A549 (cell line): Measurements from ENCODE around the gene MGAT3. TPM values are rescaled to one million over a fixed set of nuclear protein-coding genes. Genes with fewer than 3 reads are reported as not detected.

ENCODE experiments used
- ATAC-seq, 2 experiments: fragments of 200-7000 bp in 1 of 2; fragments of >200 bp in 1 of 2; cut with Nextera tagmentation in 1 of 2; cut with Tn5 transposase in 1 of 2; 3 replicates each; pipeline versions ENCODE4 v1.8.0 to v1.9.1; 2018 to 2020; ENCODE audit warnings: mild to moderate bottlenecking in 1 of 2, moderate library complexity in 1 of 2
- CTCF ChIA-PET: fragments of 300-600 bp; sonication (Branson Sonifier 250); formaldehyde crosslinking; extraction: SDS; loops from one replicate; lab custom pipeline; 2021; ENCODE audit warnings: antibody characterized with exemption, inconsistent platforms; lab: Yijun Ruan, JAX
- POLR2A ChIA-PET: fragments of 350-600 bp; formaldehyde crosslinking; extraction: SDS; loops from one replicate; lab custom pipeline; 2021; ENCODE audit warnings: antibody characterized with exemption, inconsistent platforms; lab: Yijun Ruan, JAX
- DNase-seq, 2 experiments: peaks; one replicate each; pipeline versions ENCODE4 v3.0.0 to v3.0.0-alpha.2; 2011 to 2016; ENCODE audit warnings: low read depth in 1 of 2, low spot score in 1 of 2
- FAIRE-seq: peaks from 2 replicates; lab custom pipeline; 2011; peaks lifted over from hg19 to GRCh38; lab: Jason Lieb, UNC
- H3K27ac ChIP-seq, 2 experiments: fragments of >200 bp; sonication (Bioruptor Twin); formaldehyde crosslinking; 3 replicates each; pipeline ENCODE4 v1.5.1; 2016 to 2017
- H3K4me1 ChIP-seq: fragments of >200 bp; sonication (Bioruptor Twin); formaldehyde crosslinking; 3 replicates; pipeline ENCODE4 v1.6.1; 2016
- H3K4me2 ChIP-seq: fragments of >200 bp; sonication (Bioruptor Twin); formaldehyde crosslinking; 3 replicates; pipeline ENCODE4 v1.6.1; 2016
- H3K4me3 ChIP-seq: fragments of >200 bp; sonication (Bioruptor Twin); formaldehyde crosslinking; 3 replicates; pipeline ENCODE4 v1.5.1; 2016
- H3K9me3 ChIP-seq: fragments of >200 bp; sonication (Bioruptor Twin); formaldehyde crosslinking; 3 replicates; pipeline ENCODE4 v1.6.1; 2016
- ATOH8 ChIP-seq: fragments of 250-450 bp; sonication (Bioruptor Pico); IDR thresholded peaks from 2 replicates; pipeline ENCODE4 v1.5.0; 2020; ENCODE audit warnings: low read depth, mild to moderate bottlenecking, moderate library complexity
- CTCF ChIP-seq: fragments of >200 bp; sonication (Bioruptor Twin); formaldehyde crosslinking; IDR thresholded peaks from 3 replicates; pipeline ENCODE4 v1.5.1; 2016
- EP300 ChIP-seq, 2 experiments: fragments of >200 bp; sonication (Bioruptor Twin); formaldehyde crosslinking; IDR thresholded peaks; 2 replicates in 1 of 2; 3 replicates in 1 of 2; pipeline ENCODE4 v1.6.1; 2016 to 2017
- GATA3 ChIP-seq: IDR thresholded peaks from 2 replicates; pipeline ENCODE4 v1.6.1; 2012; ENCODE audit warnings: borderline replicate concordance
- HDAC2 ChIP-seq: fragments of 200-600 bp; sonication (generic); IDR thresholded peaks from 2 replicates; pipeline ENCODE4 v1.6.1; 2016
- HOXA7 ChIP-seq: fragments of 250-450 bp; sonication (Bioruptor Pico); IDR thresholded peaks from 2 replicates; pipeline ENCODE4 v1.5.0; 2020; ENCODE audit warnings: mild to moderate bottlenecking, moderate library complexity
- HOXB13 ChIP-seq: fragments of 250-450 bp; sonication (Bioruptor Pico); IDR thresholded peaks from 2 replicates; pipeline ENCODE4 v1.5.0; 2020; ENCODE audit warnings: low read depth, mild to moderate bottlenecking, moderate library complexity
- JUN ChIP-seq, 2 experiments: fragments of >200 bp; sonication (Bioruptor Twin); formaldehyde crosslinking; IDR thresholded peaks; 2 replicates in 1 of 2; 3 replicates in 1 of 2; pipeline ENCODE4 v1.6.1; 2016 to 2017
- JUNB ChIP-seq: fragments of >200 bp; sonication (Bioruptor Twin); formaldehyde crosslinking; IDR thresholded peaks from 2 replicates; pipeline ENCODE4 v1.6.1; 2016
- MAFK ChIP-seq: fragments of 450-650 bp; IDR thresholded peaks from 2 replicates; pipeline ENCODE4 v1.6.1; 2014; ENCODE audit not compliant: partially characterized antibody
- MYC ChIP-seq: IDR thresholded peaks from 2 replicates; pipeline ENCODE4 v1.6.1; 2012; ENCODE audit warnings: mild to moderate bottlenecking, inconsistent platforms, low read length, improper control_type of control experiment, borderline replicate concordance
- PBX3 ChIP-seq: IDR thresholded peaks from 2 replicates; pipeline ENCODE4 v1.6.1; 2012
- RCOR1 ChIP-seq: fragments of 150-350 bp; IDR thresholded peaks from 2 replicates; pipeline ENCODE4 v1.6.1; 2014; ENCODE audit warnings: antibody characterized with exemption, low read length, low read depth
- REST ChIP-seq: fragments of 200-600 bp; sonication (generic); IDR thresholded peaks from 2 replicates; pipeline ENCODE4 v1.6.1; 2016; ENCODE audit warnings: antibody characterized with exemption, mild to moderate bottlenecking, moderate library complexity
- RNF2 ChIP-seq: fragments of 200-600 bp; sonication (generic); IDR thresholded peaks from 2 replicates; pipeline ENCODE4 v1.6.1; 2016; ENCODE audit warnings: low read depth, mild to moderate bottlenecking, antibody characterized with exemption, moderate library complexity, borderline replicate concordance
- SMC3 ChIP-seq: fragments of >200 bp; sonication (Bioruptor Twin); formaldehyde crosslinking; IDR thresholded peaks from 3 replicates; pipeline ENCODE4 v1.6.1; 2018; ENCODE audit warnings: inconsistent platforms
- SREBF2 ChIP-seq: fragments of 450-650 bp; IDR thresholded peaks from 2 replicates; pipeline ENCODE4 v1.6.1; 2014; ENCODE audit warnings: mild to moderate bottlenecking, moderate library complexity
- USF2 ChIP-seq: fragments of 450-650 bp; IDR thresholded peaks from 2 replicates; pipeline ENCODE4 v1.6.1; 2014; ENCODE audit warnings: antibody characterized with exemption
- ZFP36 ChIP-seq: fragments of 450-650 bp; IDR thresholded peaks from 2 replicates; pipeline ENCODE4 v1.6.1; 2014; ENCODE audit warnings: borderline replicate concordance; ENCODE audit not compliant: partially characterized antibody
- WGBS: methylation state at CpG from one replicate; pipeline ENCODE4 v1.1.6; 2017; ENCODE audit errors: missing lambda C conversion rate; 5-methylcytosine and 5-hydroxymethylcytosine counted together
- polyA plus RNA-seq, 4 experiments: library from polyadenylated mRNA; depleted of rRNA in 3 of 4; stranded (reverse); fragments of >200 nt; fragmentation: RNase III in 1 of 4; extraction: RNeasy Plus Mini Kit Qiagen cat#74134 plus additional on column Dnase treatment in 1 of 4; gene quantifications; 2 replicates in 3 of 4; 3 replicates in 1 of 4; pipeline ENCODE4 v1.2.3, GENCODE V29; 2011 to 2017

Gene MGAT3
- polyA plus RNA-seq, 2 of the 4 experiments (the other 2 are of a cell fraction), result 0.62 to 0.84 TPM

- no peak for TF ChIP-seq GATA3
Observed at GRCh38 chr22:39446239-39446721, 10.5 kb upstream of the MGAT3 start (continued).

- DNase-seq, result no peak
- CTCF ChIA-PET, result no interaction called here
- WGBS, result 70% methylated on average over 11 of the region's 19 CpGs
Observed at GRCh38 chr22:39448205-39449054, 8.4 kb upstream of the MGAT3 start.

GRCh38 chr22:39449708-39450107 lies 7.1 kb upstream of the MGAT3 start:
- no peak for FAIRE-seq
- H3K4me2 ChIP-seq, result no peak overlapping the region
- no peak overlapping the region for H3K27ac ChIP-seq
- WGBS, result 91% methylated on average over 6 of the region's 6 CpGs
- no peak for ATAC-seq
- POLR2A ChIA-PET, result no interaction called here
- CTCF ChIA-PET, result interaction anchor here (1.3 kb wide), 1 partner anchor 21 kb away, joined by 3 read pairs; no protein-coding TSS in a partner anchor
- peaks cover 4% of the 10 kb centered on the region; the same call in 1 of the 3 replicates for H3K4me1 ChIP-seq
- no peak for DNase-seq
- TF ChIP-seq ATOH8 (CRISPR knock-in tag), result no peak
- no peak for TF ChIP-seq REST
- no peak for TF ChIP-seq RNF2
- H3K9me3 ChIP-seq, result no peaks in the 10 kb centered on the region
- no peak overlapping the region for H3K4me3 ChIP-seq

More at GRCh38 chr22:39448205-39449054, 8.4 kb upstream of the MGAT3 start:
- Histone ChIP-seq H3K4me3 (no peak overlapping the region), H3K4me2 (no peak overlapping the region), H3K4me1 (no peaks in the 10 kb centered on the region), H3K9me3 (no peaks in the 10 kb centered on the region), H3K27ac (no peak overlapping the region)
- no peak for ATAC-seq
- FAIRE-seq, result no peak
- POLR2A ChIA-PET, result no interaction called here
- TF ChIP-seq MAFK (no peak), HOXB13 (no peak), EP300 (IDR thresholded peaks at IDR 0.05) (no peak)
- TF ChIP-seq, all 56 proteins: peak for 0

- WGBS, result 78% methylated on average over 13 of the region's 13 CpGs
- peaks cover 6% of the 10 kb centered on the region; the same call in 1 of the 3 replicates for H3K4me1 ChIP-seq
- no peak for ATAC-seq
- CTCF ChIA-PET, result interaction anchor here (1.3 kb wide), 1 partner anchor 20 kb away, joined by 3 read pairs; no protein-coding TSS in a partner anchor
- H3K9me3 ChIP-seq, result no peaks in the 10 kb centered on the region
- H3K4me2 ChIP-seq, result no peak overlapping the region
- H3K4me3 ChIP-seq, result no peak overlapping the region
- no peak overlapping the region for H3K27ac ChIP-seq
- FAIRE-seq, result no peak
- no peak for DNase-seq
- POLR2A ChIA-PET, result no interaction called here
- TF ChIP-seq HDAC2 (no peak), RCOR1 (no peak), CTCF (no peak), MYC (no peak), JUNB (no peak), JUN (IDR thresholded peaks at IDR 0.05) (no peak), PBX3 (no peak), GATA3 (no peak), SMC3 (no peak), ZFP36 (no peak), ATOH8 (CRISPR knock-in tag) (no peak), USF2 (no peak), HOXA7 (CRISPR knock-in tag) (no peak), SREBF2 (no peak)
Observed at GRCh38 chr22:39450258-39450955, 6.4 kb upstream of the MGAT3 start.
